ENCODE data around the gene GRM7.

GRM7 gene

GRCh38 chr3:7322957-7323669, 462.2 kb downstream of the GRM7 start:
- DNase-seq, result no peak

- DNase-seq, result no peak
Measured at GRCh38 chr3:7328339-7328738, 467.4 kb downstream of the GRM7 start.

GRCh38 chr3:7332696-7333095, 471.8 kb downstream of the GRM7 start:
- DNase-seq, result no peak

GRCh38 chr3:7333125-7333524, 472.2 kb downstream of the GRM7 start:
- no peak for DNase-seq

GRCh38 chr3:7340795-7341194, 479.9 kb downstream of the GRM7 start:
- DNase-seq, result no peak

- no peak for DNase-seq
Measured at GRCh38 chr3:7346364-7346763, 485.4 kb downstream of the GRM7 start.

GRCh38 chr3:7357101-7357500, 496.2 kb downstream of the GRM7 start:
- DNase-seq, result no peak

- no peak for DNase-seq
Measured at GRCh38 chr3:7367968-7368367, 507.1 kb downstream of the GRM7 start.

- no peak for DNase-seq
Measured at GRCh38 chr3:7368597-7368996, 507.7 kb downstream of the GRM7 start.

- no peak for DNase-seq
Measured at GRCh38 chr3:7371693-7372572, 511.0 kb downstream of the GRM7 start.

- DNase-seq, result no peak
Measured at GRCh38 chr3:7377103-7377502, 516.2 kb downstream of the GRM7 start.

- no peak for DNase-seq
Measured at GRCh38 chr3:7381741-7382140, 520.8 kb downstream of the GRM7 start.

- DNase-seq, result peak; percentile 3
Measured at GRCh38 chr3:7382293-7383010, 521.5 kb downstream of the GRM7 start.

GRCh38 chr3:7385635-7386034, 524.7 kb downstream of the GRM7 start:
- DNase-seq, result no peak

- DNase-seq, result no peak
Measured at GRCh38 chr3:7388026-7388425, 527.1 kb downstream of the GRM7 start.

GRCh38 chr3:7392206-7392605, 531.3 kb downstream of the GRM7 start:
- no peak for DNase-seq

- no peak for DNase-seq
Measured at GRCh38 chr3:7393944-7394605, 533.2 kb downstream of the GRM7 start.

GRCh38 chr3:7396534-7396933, 535.6 kb downstream of the GRM7 start:
- DNase-seq, result no peak

- DNase-seq, result no peak
Measured at GRCh38 chr3:7397097-7397496, 536.2 kb downstream of the GRM7 start.

- no peak for DNase-seq
Measured at GRCh38 chr3:7400360-7400759, 539.4 kb downstream of the GRM7 start.

GRCh38 chr3:7401418-7401817, 540.5 kb downstream of the GRM7 start:
- DNase-seq, result no peak

GRCh38 chr3:7407107-7407506, 546.2 kb downstream of the GRM7 start:
- DNase-seq, result no peak

GRCh38 chr3:7410782-7411181, 549.9 kb downstream of the GRM7 start:
- no peak for DNase-seq
